GM12878 (cell line): ENCODE results near the gene CBX7.

Experiments
- EZH2 ChIP-seq: IDR thresholded peaks from 2 replicates; pipeline ENCODE4 v1.6.1; 2012; ENCODE audit warnings: low read depth, mild to moderate bottlenecking, control low read depth, inconsistent platforms, low read length, borderline replicate concordance; ENCODE audit not compliant: control insufficient read depth
- GABPA ChIP-seq: IDR thresholded peaks from 2 replicates; pipeline ENCODE4 v1.6.1; 2014; ENCODE audit warnings: antibody characterized with exemption, low read depth, mild to moderate bottlenecking, inconsistent platforms
- MXI1 ChIP-seq: fragments of 150-350 bp; IDR thresholded peaks from 2 replicates; pipeline ENCODE4 v1.6.1; 2011; ENCODE audit warnings: low read depth, mild to moderate bottlenecking, inconsistent platforms, low read length, improper control_type of control experiment
- PML ChIP-seq: IDR thresholded peaks from 2 replicates; pipeline ENCODE4 v1.6.1; 2012; ENCODE audit warnings: low read length, inconsistent platforms
- POLR2A ChIP-seq: IDR thresholded peaks from 2 replicates; pipeline ENCODE4 v1.6.1; 2011; ENCODE audit warnings: low read depth, mild to moderate bottlenecking, low read length
- ZNF24 ChIP-seq: fragments of 450-650 bp; IDR thresholded peaks from 2 replicates; pipeline ENCODE4 v1.6.1; 2017; ENCODE audit warnings: antibody characterized with exemption, mild to moderate bottlenecking
- TF ChIP-seq, protein P1 (sequence below), 3 experiments: IDR thresholded peaks in 2 of 3; conservative IDR thresholded peaks in 1 of 3; 2 replicates each; pipeline ENCODE4 v1.5.1; 2011; ENCODE audit warnings: low read depth in 3 of 3, low read length in 3 of 3, mild to moderate bottlenecking in 3 of 3, control low read depth in 2 of 3, moderate library complexity in 2 of 3, inconsistent platforms in 1 of 3, mixed read lengths in 1 of 3; ENCODE audit not compliant: control insufficient read depth in 2 of 3, insufficient read depth in 1 of 3; ENCODE audit errors: extremely low read depth in 1 of 3

DNA sequence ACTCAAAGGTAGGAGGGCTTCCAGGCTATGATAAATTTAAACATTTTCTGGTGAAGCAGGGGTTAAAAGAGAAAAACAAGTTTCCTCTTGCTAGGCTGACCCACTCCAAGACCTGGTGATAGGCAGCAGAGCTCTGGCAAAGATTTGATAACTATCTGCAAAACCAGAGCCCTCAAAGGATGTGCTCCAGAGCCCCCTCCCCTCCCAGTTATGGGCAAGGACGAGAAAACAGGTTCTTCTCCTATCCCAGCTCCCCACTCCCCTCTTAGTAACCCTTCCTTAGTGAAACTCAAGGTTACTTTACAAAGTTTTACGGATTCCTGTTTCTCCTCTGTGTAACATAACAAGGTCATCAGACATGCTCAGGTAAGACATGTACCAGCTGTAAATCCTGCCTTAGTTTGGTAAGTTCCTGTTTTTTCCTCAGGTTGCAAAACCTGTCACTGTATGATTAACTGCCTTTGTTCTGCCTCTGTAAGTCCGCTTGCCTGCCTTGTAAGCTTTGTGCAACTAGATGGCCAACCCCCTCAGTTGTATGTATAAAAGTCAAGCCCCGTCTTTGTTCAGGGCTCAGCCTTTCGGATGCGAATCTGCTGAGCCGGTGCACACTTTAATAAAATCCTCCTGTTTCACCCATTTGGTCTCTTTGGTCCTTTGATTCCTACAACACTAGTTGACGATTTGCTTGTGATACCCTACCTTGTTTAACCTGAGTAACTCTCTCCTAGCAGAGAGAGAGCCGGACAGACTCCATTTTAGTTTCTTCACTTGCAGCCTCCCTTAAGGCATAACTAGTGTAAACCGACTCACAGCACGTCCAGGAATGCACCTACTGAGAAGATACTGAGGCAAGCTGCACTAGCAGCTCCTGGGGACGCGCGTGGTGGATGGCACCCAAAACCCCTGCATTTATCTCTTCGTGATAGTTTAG lies 41.6 kb downstream of the CBX7 start:
- TF ChIP-seq EZH2 (no peak), GABPA (no peak), POLR2A (no peak), ZNF24 (no peak), MXI1 (no peak), PML (no peak)
- TF ChIP-seq, protein P1, sequence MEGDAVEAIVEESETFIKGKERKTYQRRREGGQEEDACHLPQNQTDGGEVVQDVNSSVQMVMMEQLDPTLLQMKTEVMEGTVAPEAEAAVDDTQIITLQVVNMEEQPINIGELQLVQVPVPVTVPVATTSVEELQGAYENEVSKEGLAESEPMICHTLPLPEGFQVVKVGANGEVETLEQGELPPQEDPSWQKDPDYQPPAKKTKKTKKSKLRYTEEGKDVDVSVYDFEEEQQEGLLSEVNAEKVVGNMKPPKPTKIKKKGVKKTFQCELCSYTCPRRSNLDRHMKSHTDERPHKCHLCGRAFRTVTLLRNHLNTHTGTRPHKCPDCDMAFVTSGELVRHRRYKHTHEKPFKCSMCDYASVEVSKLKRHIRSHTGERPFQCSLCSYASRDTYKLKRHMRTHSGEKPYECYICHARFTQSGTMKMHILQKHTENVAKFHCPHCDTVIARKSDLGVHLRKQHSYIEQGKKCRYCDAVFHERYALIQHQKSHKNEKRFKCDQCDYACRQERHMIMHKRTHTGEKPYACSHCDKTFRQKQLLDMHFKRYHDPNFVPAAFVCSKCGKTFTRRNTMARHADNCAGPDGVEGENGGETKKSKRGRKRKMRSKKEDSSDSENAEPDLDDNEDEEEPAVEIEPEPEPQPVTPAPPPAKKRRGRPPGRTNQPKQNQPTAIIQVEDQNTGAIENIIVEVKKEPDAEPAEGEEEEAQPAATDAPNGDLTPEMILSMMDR (IDR thresholded peaks at IDR 0.05 in 2 of 3, conservative IDR thresholded peaks at IDR 0.05 in 1 of 3; ENCODE audit: control insufficient read depth in 2 of 3, extremely low read depth in 1 of 3, insufficient read depth in 1 of 3, low read depth in 3 of 3, low read length in 3 of 3): no peak
